Kidney (tissue), 14 donors: ENCODE measurements around the gene WDFY3. TPM values are rescaled to one million over a fixed set of nuclear protein-coding genes. Genes with fewer than 3 reads are reported as not detected.
"Not testable (repeated sequence)": the region's sequence is repeated elsewhere in the genome, so short reads cannot be mapped to it uniquely, and the experiment has no call there.

Experiments used
- DNase-seq, 5 donors: peaks; one replicate each; pipeline ENCODE4 v3.0.0-alpha.2; 2013 to 2020
- FAIRE-seq: peaks from 2 replicates; lab custom pipeline; 2012; peaks lifted over from hg19 to GRCh38; lab: Jason Lieb, UNC
- H3K27ac ChIP-seq, 2 donors: one replicate each; pipeline ENCODE4 v1.7.0; 2013; ENCODE audit warnings: low read depth in 2 of 2, low read length in 2 of 2, inconsistent platforms in 1 of 2
- H3K27me3 ChIP-seq: one replicate; pipeline ENCODE4 v1.7.1; 2013; ENCODE audit warnings: low read length, inconsistent platforms; ENCODE audit not compliant: control insufficient read depth, insufficient read depth
- H3K36me3 ChIP-seq, 3 donors: one replicate each; pipeline versions ENCODE4 v1.7.0 to v1.7.1; 2013; ENCODE audit warnings: low read length in 3 of 3, control low read depth in 1 of 3, inconsistent platforms in 1 of 3; ENCODE audit not compliant: insufficient read depth in 3 of 3, control insufficient read depth in 2 of 3
- H3K4me1 ChIP-seq, 3 donors: one replicate each; pipeline versions ENCODE4 v1.7.0 to v1.7.1; 2013; ENCODE audit warnings: low read length in 3 of 3, inconsistent platforms in 1 of 3, low read depth in 1 of 3; ENCODE audit not compliant: control insufficient read depth in 2 of 3, insufficient read depth in 2 of 3
- H3K4me3 ChIP-seq, 3 donors: one replicate each; pipeline versions ENCODE4 v1.7.0 to v1.8.1; 2013; ENCODE audit warnings: low read length in 3 of 3, control low read depth in 1 of 3, inconsistent platforms in 1 of 3
- H3K9ac ChIP-seq, 3 donors: one replicate each; pipeline versions ENCODE4 v1.7.0 to v1.7.1; 2013; ENCODE audit warnings: low read length in 3 of 3, control low read depth in 1 of 3, inconsistent platforms in 1 of 3
- H3K9me3 ChIP-seq, 3 donors: one replicate each; pipeline versions ENCODE4 v1.7.0 to v1.7.1; 2013; ENCODE audit warnings: low read length in 3 of 3, control low read depth in 1 of 3, inconsistent platforms in 1 of 3; ENCODE audit not compliant: control insufficient read depth in 2 of 3, insufficient read depth in 1 of 3
- CTCF ChIP-seq: IDR thresholded peaks from 3 replicates; pipeline ENCODE4 v1.5.1; 2012; ENCODE audit warnings: mild to moderate bottlenecking, moderate library complexity, borderline replicate concordance; ENCODE audit not compliant: insufficient read depth; ENCODE audit errors: extremely low read depth
- intact Hi-C: fragments of 100-400 bp; cut with DNase I; formaldehyde crosslinking; loops from one replicate; pipeline ENCODE4 v1.11.1; 2022
- polyA plus RNA-seq: library from polyadenylated mRNA; stranded (reverse); fragments of 350-450 nt; fragmentation: Illumina TruSeq; extraction: RNeasy Lipid Tissue Mini Kit (QIAGEN cat#74804); gene quantifications from one replicate; pipeline ENCODE4 v1.2.3, GENCODE V29; 2014; ENCODE audit warnings: low read depth, low replicate concordance; ENCODE audit not compliant: insufficient read depth
- total RNA-seq: library from RNA; stranded (reverse); fragmentation: NEBNext Ultra II Directional; extraction: Animal tissue kit (Norgen Biotek cat#: 25700); gene quantifications from one replicate; pipeline ENCODE4 v1.2.1, GENCODE V29; 2021
- donor health status: control.
- donor health status: control.
- donor health status: control.
- donor health status: control.
- donor health status: control.
- donor health status: DM: yes; HTN: yes; CAD: no.
- donor health status: Normal renal cell carcinoma (clear cell type).

The WDFY3 gene
- total and polyA plus RNA-seq, 2 donors from 2014 or later: 9.4 to 151 TPM

- DNase-seq: no peak
- FAIRE-seq: no peak
- Histone ChIP-seq H3K4me3 (no peak overlapping the region), H3K4me1 (peaks cover 0 to 33% (median 0%) of the 10 kb centered on the region in 3 donors), H3K27me3 (no peaks in the 10 kb centered on the region), H3K9ac (no peak overlapping the region), H3K27ac (no peak overlapping the region), H3K36me3 (peaks cover 7 to 50% (median 20%) of the 10 kb centered on the region in 3 donors), H3K9me3 (no peaks in the 10 kb centered on the region)
- TF ChIP-seq CTCF: no peak
- intact Hi-C loops: no loop called here
These were observed 282.1 kb downstream of the WDFY3 start for GRCh38 chr4:84684361-84684760.

GRCh38 chr4:84683064-84683850, 283.2 kb downstream of the WDFY3 start:
- no peak for DNase-seq
- FAIRE-seq: no peak
- Histone ChIP-seq H3K27me3 (no peaks in the 10 kb centered on the region), H3K36me3 (peaks cover 7 to 54% (median 23%) of the 10 kb centered on the region in 3 donors), H3K9me3 (no peaks in the 10 kb centered on the region), H3K9ac (no peak overlapping the region), H3K27ac (peak overlapping the region; percentile 40 to 65), H3K4me3 (no peak overlapping the region), H3K4me1 (peaks cover 0 to 33% (median 0%) of the 10 kb centered on the region in 3 donors)
- no peak for TF ChIP-seq CTCF
- intact Hi-C loops: no loop called here

GRCh38 chr4:84682661-84683060, 283.8 kb downstream of the WDFY3 start:
- Histone ChIP-seq H3K36me3 (peaks cover 3 to 53% (median 24%) of the 10 kb centered on the region in 3 donors), H3K27ac (peak overlapping the region; percentile 40 to 65), H3K9ac (peak overlapping the region in 1 of 3 donors; percentile 20), H3K4me1 (peaks cover 0 to 33% (median 0%) of the 10 kb centered on the region in 3 donors)
- H3K27me3 ChIP-seq, intact Hi-C loops, H3K9me3 ChIP-seq, H3K4me3 ChIP-seq, DNase-seq, FAIRE-seq: not testable (repeated sequence)

GRCh38 chr4:84681486-84682274, 284.8 kb downstream of the WDFY3 start:
- DNase-seq: peak in 3 of 5 donors; percentile 26 to 62 (median 51)
- Histone ChIP-seq H3K27ac (peak overlapping the region; percentile 48 to 63), H3K4me1 (peaks cover 0 to 33% (median 0%) of the 10 kb centered on the region in 3 donors), H3K9me3 (no peaks in the 10 kb centered on the region), H3K4me3 (no peak overlapping the region), H3K36me3 (peaks cover 3 to 61% (median 32%) of the 10 kb centered on the region in 3 donors), H3K9ac (peak overlapping the region in 1 of 3 donors; percentile 20), H3K27me3 (no peaks in the 10 kb centered on the region)
- no peak for FAIRE-seq
- no peak for TF ChIP-seq CTCF
- intact Hi-C loops: no loop called here
